Measurements from ENCODE around the gene FBLN1.
"Not testable (repeated sequence)": the region's sequence is repeated elsewhere in the genome, so short reads cannot be mapped to it uniquely, and the experiment has no call there.

Gene FBLN1, protein sequence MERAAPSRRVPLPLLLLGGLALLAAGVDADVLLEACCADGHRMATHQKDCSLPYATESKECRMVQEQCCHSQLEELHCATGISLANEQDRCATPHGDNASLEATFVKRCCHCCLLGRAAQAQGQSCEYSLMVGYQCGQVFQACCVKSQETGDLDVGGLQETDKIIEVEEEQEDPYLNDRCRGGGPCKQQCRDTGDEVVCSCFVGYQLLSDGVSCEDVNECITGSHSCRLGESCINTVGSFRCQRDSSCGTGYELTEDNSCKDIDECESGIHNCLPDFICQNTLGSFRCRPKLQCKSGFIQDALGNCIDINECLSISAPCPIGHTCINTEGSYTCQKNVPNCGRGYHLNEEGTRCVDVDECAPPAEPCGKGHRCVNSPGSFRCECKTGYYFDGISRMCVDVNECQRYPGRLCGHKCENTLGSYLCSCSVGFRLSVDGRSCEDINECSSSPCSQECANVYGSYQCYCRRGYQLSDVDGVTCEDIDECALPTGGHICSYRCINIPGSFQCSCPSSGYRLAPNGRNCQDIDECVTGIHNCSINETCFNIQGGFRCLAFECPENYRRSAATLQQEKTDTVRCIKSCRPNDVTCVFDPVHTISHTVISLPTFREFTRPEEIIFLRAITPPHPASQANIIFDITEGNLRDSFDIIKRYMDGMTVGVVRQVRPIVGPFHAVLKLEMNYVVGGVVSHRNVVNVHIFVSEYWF

DNA sequence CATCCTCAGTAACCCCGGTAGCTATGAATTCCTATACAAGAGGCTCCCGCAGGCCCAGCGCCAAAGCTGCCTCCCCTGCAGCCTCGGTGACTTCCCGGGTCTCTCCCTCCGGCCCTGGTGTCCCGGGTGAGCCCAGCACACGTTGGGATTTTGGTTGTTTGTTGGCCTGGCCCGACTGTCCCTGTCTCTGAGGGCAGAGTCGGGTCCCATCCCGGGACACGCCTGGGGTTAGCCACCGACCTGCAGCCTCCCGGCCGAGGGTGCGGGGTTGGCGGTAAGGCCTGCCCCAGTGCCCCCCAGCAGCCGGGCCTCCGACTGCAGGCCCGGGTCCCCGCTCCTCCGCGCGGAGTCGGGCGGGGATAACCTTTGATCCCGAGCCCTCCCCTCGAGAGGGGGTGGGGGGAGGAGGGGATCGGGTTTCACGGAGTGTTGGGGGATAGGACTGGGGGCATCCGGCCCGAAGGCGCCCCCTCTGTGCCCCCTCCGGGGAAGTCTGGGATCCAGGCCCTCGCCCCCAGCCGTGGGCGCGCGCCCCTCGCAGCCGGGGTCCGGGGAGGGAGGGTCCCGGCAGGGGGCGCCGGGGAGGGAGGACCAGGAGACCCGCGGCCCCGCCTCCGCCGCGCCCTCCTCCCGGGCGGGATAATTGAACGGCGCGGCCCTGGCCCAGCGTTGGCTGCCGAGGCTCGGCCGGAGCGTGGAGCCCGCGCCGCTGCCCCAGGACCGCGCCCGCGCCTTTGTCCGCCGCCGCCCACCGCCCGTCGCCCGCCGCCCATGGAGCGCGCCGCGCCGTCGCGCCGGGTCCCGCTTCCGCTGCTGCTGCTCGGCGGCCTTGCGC lies at the start of gene FBLN1:
Gene FBLN1 (plus strand): TSS at position 669 of the 835 bp plus-strand sequence. CDS start 103 bp downstream, at position 772.
- no peak for DNase-seq (ENCODE audit: low read depth, low spot score)

DNA sequence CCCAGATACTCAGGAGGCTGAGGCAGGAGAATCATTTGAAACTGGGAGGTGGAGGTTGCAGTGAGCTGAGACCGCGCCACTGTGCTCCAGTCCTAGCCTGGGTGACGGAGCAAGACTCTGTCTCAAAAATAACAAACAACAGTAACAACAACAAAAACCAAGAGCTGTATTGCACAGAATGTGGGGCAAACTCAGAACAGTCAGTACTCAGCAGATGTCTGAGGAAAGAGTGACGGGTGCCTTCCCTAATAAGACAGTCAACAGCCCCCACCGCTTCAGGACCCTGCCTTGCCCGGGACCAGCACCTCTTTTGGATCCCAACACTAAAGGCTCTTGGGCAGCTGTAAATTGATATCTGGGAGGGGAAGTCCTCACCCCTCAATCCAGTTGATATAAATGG lies 48.9 kb upstream of the FBLN1 start:
- DNase-seq (ENCODE audit: low read depth, low spot score), result no peak

DNA sequence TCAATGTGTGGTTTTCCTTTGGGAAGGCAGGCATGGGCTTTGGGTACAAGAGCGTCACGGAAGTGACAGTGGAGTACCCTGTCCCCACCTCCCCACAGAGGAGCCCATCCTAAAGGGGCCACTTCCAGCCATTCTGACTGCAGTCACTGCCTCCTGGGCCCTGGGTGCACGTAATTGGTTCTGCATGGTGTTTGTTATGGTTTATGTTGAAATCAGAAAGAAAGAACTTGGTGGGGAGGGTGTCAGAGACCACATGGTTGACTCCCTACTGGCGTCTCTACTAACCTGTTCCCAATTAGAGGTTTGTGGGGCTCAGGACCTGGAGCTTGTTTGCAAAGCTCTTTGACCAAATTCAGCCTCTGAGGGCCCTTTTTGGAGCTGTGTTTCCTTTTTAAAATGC lies 48.4 kb upstream of the FBLN1 start:
- DNase-seq (ENCODE audit: low read depth, low spot score), result no peak

DNA sequence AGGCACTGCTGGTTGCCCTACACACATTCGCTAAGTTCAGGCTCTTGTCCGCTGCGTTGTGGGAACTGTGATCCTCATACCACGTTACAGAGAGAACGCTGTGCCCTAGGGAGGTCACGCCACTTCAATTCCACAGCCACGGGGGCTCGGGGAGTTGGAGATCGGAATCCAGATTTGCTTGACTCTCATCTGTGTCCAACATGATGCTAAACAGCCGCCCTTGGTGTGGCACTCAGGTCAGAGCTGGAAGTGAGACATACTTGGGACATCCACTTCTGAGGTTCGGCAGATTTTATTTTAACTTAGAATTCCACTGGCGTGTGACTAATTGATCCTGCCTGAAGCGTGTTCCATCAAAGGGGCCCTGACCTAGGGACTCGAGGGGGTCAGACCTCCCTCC lies 47.5 kb upstream of the FBLN1 start:
- no peak for DNase-seq (ENCODE audit: low read depth, low spot score)

DNA sequence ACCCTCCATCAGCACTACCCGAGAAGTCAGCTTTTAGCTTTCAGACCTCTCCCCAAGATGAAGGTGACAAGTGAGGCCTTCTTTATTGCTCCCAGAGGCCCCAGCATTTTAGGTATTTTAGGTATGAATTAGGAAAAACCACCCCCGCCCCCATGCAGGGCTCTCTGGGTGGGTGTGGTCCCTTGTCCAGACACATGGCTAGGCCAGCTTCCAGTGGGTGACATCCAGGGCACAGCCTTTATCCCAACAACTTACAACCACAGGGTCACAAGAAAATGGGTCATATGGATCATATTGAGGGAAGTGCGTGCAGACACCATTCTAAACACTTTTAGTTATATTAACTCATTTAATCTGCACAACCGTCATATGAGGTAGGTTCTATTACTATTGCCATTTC lies 47.1 kb upstream of the FBLN1 start:
- DNase-seq (ENCODE audit: low read depth, low spot score), result no peak

DNA sequence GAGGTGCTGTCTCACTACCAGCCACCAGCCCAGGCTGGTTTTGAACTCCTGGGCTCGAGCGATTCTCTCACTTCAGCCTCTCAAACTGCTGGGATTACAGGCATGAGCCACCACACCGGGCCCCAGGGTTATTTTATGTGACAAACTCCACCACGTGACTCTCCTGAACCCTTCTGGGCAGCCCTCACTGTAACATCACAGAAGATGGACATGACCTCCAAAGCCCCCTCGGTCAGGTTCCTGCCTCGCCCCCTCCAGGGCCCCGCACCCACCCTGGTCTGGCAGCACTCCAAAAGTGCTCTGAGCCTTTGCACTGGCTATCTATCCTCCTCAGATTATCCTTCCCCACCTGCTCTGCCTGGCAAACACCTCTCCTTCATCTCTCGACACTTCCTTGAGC lies 45.9 kb upstream of the FBLN1 start:
- no peak for DNase-seq (ENCODE audit: low read depth, low spot score)

DNA sequence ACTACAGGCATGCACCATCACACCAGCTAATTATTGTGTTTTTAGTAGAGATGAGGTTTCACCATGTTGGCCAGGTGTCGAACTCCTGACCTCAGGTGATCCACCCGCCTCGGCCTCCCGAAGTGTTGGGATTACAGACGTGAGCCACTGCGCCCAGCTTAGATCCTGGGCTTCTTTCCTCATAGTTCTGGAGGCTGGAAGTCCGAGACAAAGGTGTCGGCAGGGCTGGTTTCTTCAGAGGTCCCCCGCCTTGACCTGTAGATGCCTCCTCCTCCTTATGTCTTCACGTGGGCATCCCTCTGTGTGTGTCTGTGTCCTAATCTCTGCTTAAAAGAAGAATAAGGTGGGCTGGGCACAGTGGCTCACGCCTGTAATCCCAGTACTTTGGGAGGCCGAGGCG lies 44.2 kb upstream of the FBLN1 start:
- no peak for DNase-seq (ENCODE audit: low read depth, low spot score)

DNA sequence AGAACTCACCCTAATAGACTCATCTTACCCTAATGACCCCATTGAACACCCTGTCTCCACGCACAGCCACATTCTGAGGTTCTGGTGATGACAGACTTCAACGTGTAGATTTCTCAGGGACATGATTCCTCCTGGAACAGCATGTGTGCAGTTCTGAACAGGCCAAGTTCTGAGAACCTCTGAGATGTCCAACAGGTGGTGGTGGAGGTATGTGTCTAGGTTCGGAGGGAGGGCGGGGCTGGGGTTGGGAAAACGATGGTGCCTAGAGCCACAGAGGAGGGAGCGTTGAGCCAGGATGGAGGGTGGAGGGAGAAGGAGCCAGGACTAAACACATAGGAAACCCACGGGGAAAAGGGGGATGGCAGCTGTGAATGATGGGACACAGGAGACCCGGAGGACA lies 43.4 kb upstream of the FBLN1 start:
- DNase-seq (ENCODE audit: low read depth, low spot score), result no peak

DNA sequence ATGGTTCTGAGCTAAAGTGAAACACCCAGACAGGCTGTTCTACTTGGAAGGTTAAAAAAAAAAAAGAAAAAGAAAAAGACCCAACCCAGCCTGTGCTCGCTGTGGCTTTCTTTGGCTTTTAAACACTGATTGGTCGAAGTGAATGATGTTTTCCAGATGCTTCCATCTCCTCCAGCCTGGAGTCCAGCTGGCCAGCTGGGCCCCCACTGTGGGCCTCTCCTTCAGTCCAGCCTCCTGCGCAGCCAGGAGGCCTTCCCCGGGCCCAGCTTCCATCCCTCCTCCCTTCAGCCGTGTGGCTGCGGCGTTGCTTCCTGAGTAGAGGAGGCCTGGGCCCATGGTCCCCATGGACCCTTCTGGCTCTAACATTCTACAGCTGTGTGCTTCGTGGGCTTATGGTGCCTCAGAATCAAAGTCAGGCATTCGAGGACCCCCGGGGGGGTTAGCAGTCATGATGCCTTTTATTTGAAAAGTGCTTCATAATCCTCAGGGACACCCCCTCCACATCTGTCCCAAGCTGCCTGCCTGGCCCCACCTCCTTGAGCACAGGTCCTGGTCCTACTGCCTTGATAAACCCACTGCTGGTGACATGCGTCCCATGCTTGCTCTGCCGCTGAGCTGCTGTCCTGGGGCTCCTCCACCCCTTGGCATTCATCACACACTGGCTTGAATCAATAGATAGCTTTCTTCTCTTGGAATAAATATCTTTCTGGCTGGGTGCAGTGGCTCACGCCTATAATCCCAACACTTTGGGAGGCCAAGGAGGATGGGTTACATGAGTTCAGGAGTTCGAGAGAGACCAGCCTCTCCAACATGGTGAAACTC lies 42.2 kb upstream of the FBLN1 start:
- DNase-seq (ENCODE audit: low read depth, low spot score), result peak; percentile 86

DNA sequence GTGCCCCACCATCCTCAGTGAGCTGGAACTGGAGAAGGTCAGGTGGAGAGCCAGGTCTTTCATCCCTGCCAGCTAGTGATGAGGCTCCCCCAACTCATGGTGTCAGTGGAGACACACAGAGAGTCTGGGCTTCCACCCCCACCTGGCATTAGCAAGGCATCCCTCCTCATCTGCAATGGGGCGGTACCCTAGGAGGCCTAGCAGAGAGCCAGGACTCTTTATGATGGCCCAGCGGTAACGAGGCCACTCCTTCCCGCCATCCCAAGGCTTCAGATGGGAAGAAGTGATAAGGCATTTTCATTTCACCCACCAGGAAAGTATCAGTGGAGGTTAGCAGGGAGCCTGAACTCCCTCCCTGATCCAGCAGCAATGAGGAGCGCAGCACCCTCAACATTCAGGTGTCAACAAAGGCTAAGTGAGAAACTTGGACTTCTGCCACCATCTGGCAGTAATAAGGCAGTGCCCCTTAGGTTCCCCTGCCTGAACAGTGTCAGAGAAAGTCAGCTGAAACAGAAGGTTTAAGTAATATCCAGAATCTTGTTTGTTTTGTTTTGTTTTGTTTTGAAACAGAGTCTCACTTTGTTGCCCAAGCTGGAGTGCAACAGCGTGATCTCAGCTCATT lies 40.5 kb upstream of the FBLN1 start:
- DNase-seq (ENCODE audit: low read depth, low spot score), result no peak

DNA sequence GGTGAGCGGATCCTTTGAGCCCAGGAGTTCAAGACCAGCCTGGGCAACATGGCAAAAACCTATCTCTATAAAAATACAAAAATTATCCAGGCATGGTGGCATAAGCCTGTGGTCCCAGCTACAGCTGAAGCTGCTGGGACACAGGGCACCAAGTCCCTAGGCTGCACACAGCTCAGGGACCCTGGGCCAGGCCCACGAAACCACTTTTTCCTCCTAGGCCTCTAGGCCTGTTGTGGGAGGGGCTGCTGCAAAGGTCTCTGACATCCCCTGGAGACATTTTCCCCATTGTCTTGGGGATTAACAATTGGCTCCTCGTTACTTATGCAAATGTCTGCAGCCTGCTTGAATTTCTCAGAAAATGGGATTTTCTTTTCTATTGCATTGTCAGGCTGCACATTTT lies 39.0 kb upstream of the FBLN1 start:
- not testable (repeated sequence) for DNase-seq (ENCODE audit: low read depth, low spot score)

DNA sequence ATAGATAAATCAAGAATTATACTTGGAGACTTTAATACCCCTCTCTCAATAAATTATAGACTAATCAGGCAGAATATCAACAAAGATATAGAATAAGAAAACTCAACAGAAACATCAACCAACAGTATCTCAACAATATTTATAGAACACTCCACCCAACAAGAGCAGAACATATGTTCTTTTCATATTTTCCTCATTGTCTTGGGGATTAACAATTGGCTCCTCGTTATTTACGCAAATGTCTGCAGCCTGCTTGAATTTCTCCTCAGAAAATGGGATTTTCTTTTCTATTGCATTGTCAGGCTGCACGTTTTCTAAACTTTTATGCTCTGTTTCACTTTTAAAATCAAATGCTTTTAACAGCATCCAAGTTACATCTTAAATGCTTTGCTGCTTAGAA lies 37.0 kb upstream of the FBLN1 start:
- DNase-seq (ENCODE audit: low read depth, low spot score), result no peak

DNA sequence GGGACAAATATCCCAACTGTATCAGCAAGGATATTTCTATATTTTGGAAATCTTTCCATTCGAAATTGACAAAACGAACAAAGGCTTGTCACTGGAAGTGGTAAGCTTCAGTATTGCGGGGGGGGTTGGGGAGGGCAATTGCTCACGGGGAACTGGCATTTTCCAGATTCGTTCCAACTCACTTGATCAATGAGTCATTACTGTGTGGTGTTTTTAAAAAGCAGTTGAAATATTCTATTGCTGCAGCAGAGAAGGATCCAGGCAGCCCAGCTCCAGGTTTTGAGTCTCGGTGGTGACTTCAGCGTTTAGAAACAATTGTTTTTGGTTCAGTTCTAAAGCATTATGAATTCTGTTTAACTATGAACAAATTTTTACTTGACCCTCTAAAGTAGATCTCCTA lies 33.8 kb upstream of the FBLN1 start:
- no peak for DNase-seq (ENCODE audit: low read depth, low spot score)

DNA sequence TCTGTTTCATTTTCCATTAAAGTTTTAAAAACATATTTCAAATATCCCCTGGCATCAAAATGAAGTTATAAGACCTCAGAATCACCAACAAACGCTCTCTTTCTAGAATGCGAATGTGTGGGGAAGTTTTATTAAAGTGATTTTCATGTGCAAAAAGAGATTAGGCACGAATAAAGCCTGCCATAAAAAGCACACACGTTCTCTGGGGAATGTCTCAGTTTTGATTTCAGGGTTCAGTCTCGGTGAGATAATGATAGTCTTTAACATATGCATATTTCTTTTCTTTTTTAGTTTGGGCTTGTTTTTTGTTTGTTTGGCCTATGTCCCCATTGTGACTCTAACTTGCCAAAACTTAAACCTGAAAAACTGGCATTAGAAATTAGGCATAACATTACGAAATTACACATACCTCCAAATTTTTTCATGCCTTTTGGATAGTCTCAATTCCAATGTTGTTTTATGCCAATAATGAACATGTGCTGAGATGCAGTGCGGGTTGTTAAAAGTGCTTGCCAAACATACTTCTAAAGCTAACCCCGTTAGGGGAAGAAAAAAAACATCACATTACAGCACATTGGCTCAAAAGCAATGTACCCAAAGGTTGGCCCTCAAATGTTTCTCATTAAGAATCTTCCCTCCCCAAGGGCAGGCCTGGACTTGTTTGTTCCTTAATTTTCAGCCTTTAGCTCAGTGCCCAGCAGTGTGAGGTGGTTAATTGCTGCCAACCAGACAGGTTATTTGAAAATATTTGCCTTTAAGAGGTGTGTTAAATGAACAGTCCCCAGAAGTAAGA lies 33.2 kb upstream of the FBLN1 start:
- no peak for DNase-seq (ENCODE audit: low read depth, low spot score)

DNA sequence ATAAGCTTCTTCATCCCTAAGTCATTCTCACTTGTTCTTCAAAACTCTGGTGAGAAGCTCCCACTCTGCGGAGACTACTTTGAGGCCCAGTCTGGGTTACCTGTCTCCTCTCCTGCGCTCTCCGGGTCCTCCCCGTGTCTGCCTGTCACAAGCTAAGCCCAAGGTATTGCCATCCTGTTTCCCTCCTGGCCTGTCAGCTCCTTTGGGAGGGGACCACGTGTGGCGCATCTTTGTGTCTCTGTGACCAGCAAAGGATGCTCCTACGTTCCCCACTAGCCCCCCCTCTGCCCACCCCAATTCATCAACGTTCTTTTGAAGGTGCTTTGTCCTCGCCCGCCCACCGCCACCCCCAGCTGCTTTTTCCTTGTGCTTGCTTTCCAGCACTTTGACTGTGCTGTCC lies 31.8 kb upstream of the FBLN1 start:
- DNase-seq (ENCODE audit: low read depth, low spot score), result no peak

DNA sequence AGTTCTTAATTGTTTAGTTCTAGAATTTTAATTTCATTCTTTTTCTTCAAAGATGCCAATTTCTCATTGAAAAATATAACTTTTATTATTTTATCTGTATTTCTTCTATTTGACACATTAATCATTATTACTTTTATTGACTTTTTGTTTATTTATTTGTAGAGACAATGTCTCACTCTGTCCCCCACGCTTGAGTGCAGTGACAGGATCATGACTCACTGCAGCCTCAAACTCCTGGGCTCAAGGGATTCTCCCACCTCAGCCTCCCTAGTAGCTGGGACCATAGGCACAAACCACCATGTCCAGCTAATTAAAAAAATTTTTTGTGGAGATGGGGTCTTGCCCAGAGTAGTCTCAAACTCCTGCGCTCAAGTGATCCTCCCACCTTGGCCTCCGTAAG lies 30.3 kb upstream of the FBLN1 start:
- DNase-seq (ENCODE audit: low read depth, low spot score), result no peak

DNA sequence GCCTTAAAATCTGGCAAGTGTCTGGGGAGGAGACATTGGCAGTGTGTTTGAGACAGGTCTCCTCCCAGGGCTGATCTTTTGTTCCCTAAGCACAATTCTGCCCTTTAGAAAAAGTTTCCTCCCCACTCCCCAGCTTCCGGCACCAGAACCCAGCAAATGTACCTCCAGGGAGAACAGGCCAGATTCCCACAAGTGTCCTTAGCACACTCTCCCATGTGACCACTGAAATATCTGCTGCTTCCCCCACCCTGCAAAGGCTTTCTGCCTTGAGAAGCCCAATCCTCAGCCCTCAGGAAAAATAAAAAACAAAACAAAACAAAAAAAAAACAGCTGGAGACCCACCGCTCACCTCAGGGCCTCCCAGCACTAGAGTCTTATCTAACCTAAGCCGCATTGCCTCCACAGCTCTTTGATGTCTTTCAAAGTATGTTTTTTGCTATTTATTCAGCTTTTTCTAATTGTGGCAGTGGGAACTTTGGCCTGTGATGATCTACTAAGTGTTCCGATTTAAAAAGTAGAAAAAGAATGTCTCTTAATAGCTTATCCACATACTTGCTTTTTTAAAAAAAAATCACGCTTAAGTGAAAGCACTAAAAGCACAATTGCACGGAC lies 29.0 kb upstream of the FBLN1 start:
- no peak for DNase-seq (ENCODE audit: low read depth, low spot score)

DNA sequence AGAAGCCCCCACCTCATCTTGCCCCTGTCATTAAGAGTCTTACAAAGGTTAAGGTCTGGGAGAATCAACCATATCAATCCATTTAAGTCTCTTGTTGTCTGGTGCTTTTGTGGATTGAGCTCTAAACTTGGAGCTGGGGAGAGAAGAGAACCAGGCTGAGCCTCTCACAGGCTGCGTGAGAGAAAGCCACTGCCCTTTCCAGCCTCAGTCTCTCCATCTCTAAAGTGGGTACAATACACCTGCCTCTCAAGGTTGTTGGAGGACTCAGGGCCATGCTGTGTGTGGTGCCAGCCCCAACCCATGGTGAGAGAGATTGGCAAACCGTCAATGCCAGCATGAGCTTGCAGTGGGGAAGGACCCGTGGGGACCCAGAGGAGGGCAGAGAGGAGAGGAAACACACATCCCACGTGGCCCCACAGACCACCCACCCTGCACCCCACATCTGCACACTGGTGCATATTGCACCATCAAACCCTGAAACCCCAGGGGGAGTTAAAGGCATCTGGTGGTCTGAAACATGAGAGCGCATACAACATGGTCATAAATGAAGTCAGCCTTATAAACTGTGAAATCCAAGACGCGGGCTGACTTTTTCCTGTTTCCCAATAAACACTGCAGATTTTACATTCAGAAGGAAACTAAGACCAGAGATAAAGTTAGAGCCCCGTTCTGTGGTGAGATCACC lies 27.5 kb upstream of the FBLN1 start:
- peak; percentile 45 for DNase-seq (ENCODE audit: low read depth, low spot score)

DNA sequence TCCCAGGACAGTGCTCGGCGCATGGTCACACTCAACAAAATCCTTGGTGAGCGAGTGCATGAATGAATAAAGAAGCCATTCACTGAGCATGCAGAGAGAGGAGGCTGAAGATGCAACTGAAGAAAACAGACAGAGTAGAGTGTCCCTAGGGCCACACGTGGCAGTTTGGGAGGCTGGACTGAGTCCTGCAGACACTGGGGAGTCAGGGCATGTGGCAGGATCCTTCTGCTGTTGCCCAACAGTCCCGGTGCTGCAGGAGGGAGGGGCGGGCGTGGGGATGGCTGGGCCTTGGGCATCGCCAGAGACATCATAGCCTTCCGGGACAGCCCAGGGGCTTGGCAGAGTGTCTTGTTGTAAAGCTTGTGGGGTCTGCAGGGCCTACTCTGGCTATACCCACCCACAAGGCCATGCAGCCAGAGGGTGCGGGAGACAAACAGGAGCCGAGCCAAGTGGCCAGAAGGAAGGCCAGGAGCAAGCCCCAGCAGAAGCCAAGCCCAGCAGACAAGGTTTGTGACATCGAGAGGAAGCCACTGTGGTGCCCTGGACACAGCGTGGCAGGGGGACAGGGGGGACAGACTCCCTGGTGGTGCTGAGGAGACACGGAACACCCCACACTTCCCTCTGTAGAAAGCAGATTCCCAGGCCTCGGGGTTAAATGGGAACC lies 26.7 kb upstream of the FBLN1 start:
- no peak for DNase-seq (ENCODE audit: low read depth, low spot score)
